ENCODE measurements around the gene TFDP2.

Gene TFDP2

DNA sequence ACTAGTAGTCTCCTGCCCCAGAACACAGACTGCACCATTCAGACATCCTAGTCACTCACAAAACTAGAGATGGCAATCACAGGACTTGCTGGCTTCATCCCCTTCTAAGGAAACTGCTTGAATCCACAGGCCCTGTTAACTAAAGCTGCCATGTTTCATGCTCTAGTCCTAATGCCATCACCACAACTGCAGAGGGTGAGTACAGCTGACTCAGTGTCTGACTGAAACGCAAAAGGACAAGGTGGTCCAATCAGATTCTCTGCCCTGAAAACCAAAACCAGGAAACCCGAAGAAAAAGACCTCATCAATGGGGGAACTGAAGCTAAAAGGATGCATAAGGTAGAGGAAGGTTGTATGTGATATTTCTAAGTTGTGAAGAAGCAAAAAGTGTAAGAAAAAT lies 25.2 kb upstream of the TFDP2 start:
- H3K79me1 ChIP-seq (ENCODE audit: low read depth, low read length) = no peaks in the 10 kb centered on the region
- no peak overlapping the region for H3K27ac ChIP-seq (replicated peaks; ENCODE audit: low read length)
- no peak overlapping the region for H3K4ac ChIP-seq (ENCODE audit: low read length)
- no peaks in the 10 kb centered on the region for H3K27me3 ChIP-seq (ENCODE audit: control insufficient read depth in 3 of 3, insufficient read depth in 3 of 3, low read depth in 1 of 3, low read length in 3 of 3)
- H3K9me3 ChIP-seq (replicated peaks in 1 of 2; ENCODE audit: control insufficient read depth in 2 of 2, insufficient read depth in 1 of 2, low read depth in 1 of 2, low read length in 2 of 2) = no peaks in the 10 kb centered on the region
- H3K14ac ChIP-seq (ENCODE audit: low read length) = no peak overlapping the region
- no peak overlapping the region for H4K8ac ChIP-seq (ENCODE audit: low read depth, low read length)
- WGBS, 2 donors (ENCODE audit: extremely low coverage in 2 of 2, insufficient read length in 2 of 2, insufficient replicate concordance in 1 of 2) = no CpG with 5 or more reads among the region's 2 CpGs
- no peak overlapping the region for H4K91ac ChIP-seq (ENCODE audit: low read depth, low read length, poor library complexity)
- H2BK15ac ChIP-seq (ENCODE audit: low read length) = no peak overlapping the region
- no peaks in the 10 kb centered on the region for H3K4me1 ChIP-seq (ENCODE audit: control insufficient read depth in 2 of 2, insufficient read depth in 1 of 2, low read depth in 1 of 2, low read length in 2 of 2)
- H3K23ac ChIP-seq (ENCODE audit: low read depth, low read length, poor library complexity) = no peak overlapping the region
- H2BK5ac ChIP-seq (ENCODE audit: low read length) = no peak overlapping the region
- no peak overlapping the region for H2BK120ac ChIP-seq (ENCODE audit: low read depth, low read length)
- peaks cover 7 to 63% of the 10 kb centered on the region in 2 donors for H3K36me3 ChIP-seq (replicated peaks in 1 of 2; ENCODE audit: control insufficient read depth in 2 of 2, insufficient read depth in 2 of 2, low read length in 2 of 2)
- no peak overlapping the region for H3K9ac ChIP-seq (ENCODE audit: low read depth, low read length, poor library complexity)
- no peak overlapping the region for H3K4me3 ChIP-seq (ENCODE audit: low read length in 2 of 2)
- DNase-seq (ENCODE audit: low spot score) = no peak
- no peak overlapping the region for H3K18ac ChIP-seq (ENCODE audit: low read length)
- no peak overlapping the region for H2AK5ac ChIP-seq (ENCODE audit: low read depth, low read length)
- no peak overlapping the region for H3K4me2 ChIP-seq (ENCODE audit: insufficient read depth, low read length, poor library complexity, severe bottlenecking)
- no peak overlapping the region for H2AFZ ChIP-seq (ENCODE audit: low read length)
- H2BK12ac ChIP-seq (ENCODE audit: low read length) = no peak overlapping the region

- Histone ChIP-seq H2AK5ac (ENCODE audit: low read depth, low read length) (no peak overlapping the region), H3K27ac (replicated peaks; ENCODE audit: low read length) (no peak overlapping the region), H3K36me3 (replicated peaks in 1 of 2; ENCODE audit: control insufficient read depth in 2 of 2, insufficient read depth in 2 of 2, low read length in 2 of 2) (peaks cover 4 to 47% of the 10 kb centered on the region in 2 donors), H2BK15ac (ENCODE audit: low read length) (no peak overlapping the region), H3K4me3 (ENCODE audit: low read length in 2 of 2) (no peak overlapping the region), H4K91ac (ENCODE audit: low read depth, low read length, poor library complexity) (no peak overlapping the region), H3K23ac (ENCODE audit: low read depth, low read length, poor library complexity) (no peak overlapping the region), H3K4ac (ENCODE audit: low read length) (no peak overlapping the region), H3K27me3 (ENCODE audit: control insufficient read depth in 3 of 3, insufficient read depth in 3 of 3, low read depth in 1 of 3, low read length in 3 of 3) (no peaks in the 10 kb centered on the region), H2AFZ (ENCODE audit: low read length) (no peak overlapping the region), H3K9me3 (replicated peaks in 1 of 2; ENCODE audit: control insufficient read depth in 2 of 2, insufficient read depth in 1 of 2, low read depth in 1 of 2, low read length in 2 of 2) (no peaks in the 10 kb centered on the region), H3K9ac (ENCODE audit: low read depth, low read length, poor library complexity) (no peak overlapping the region), H3K18ac (ENCODE audit: low read length) (no peak overlapping the region), H2BK12ac (ENCODE audit: low read length) (no peak overlapping the region), H3K4me1 (ENCODE audit: control insufficient read depth in 2 of 2, insufficient read depth in 1 of 2, low read depth in 1 of 2, low read length in 2 of 2) (peaks cover 0 to 2% of the 10 kb centered on the region in 2 donors), H3K14ac (ENCODE audit: low read length) (no peak overlapping the region), H3K4me2 (ENCODE audit: insufficient read depth, low read length, poor library complexity, severe bottlenecking) (no peak overlapping the region), H3K79me1 (ENCODE audit: low read depth, low read length) (no peaks in the 10 kb centered on the region), H4K8ac (ENCODE audit: low read depth, low read length) (no peak overlapping the region), H2BK5ac (ENCODE audit: low read length) (no peak overlapping the region), H2BK120ac (ENCODE audit: low read depth, low read length) (no peak overlapping the region)
- DNase-seq (ENCODE audit: low spot score) = no peak
- WGBS, 2 donors (ENCODE audit: extremely low coverage in 2 of 2, insufficient read length in 2 of 2, insufficient replicate concordance in 1 of 2) = no CpG with 5 or more reads among the region's 3 CpGs
Measured at GRCh38 chr3:142168514-142168913, 19.2 kb upstream of the TFDP2 start.

DNA sequence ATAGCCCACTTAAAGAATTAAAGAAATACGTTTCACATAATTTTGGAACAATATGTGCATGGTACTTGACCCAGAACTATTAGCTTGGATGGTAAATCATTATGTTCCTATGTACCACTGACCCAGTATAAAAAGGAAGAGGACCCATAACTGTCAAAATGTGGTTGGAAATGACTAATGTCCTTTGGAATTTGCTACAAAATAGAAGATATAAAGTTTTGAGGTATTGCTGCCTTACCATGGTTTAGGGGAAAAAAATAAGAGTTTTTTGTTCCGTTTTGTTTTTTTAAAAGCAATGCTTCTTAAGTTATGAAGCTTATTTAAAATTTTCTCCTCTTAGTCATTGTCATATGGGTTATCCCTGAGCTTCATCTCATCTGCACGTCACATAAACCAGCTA lies 15.8 kb upstream of the TFDP2 start:
- no peak for DNase-seq (ENCODE audit: low spot score)
- H2AK5ac ChIP-seq (ENCODE audit: low read depth, low read length) = no peak overlapping the region
- peaks cover 3 to 28% of the 10 kb centered on the region in 2 donors for H3K36me3 ChIP-seq (replicated peaks in 1 of 2; ENCODE audit: control insufficient read depth in 2 of 2, insufficient read depth in 2 of 2, low read length in 2 of 2)
- peaks cover 0 to 2% of the 10 kb centered on the region in 2 donors for H3K4me1 ChIP-seq (ENCODE audit: control insufficient read depth in 2 of 2, insufficient read depth in 1 of 2, low read depth in 1 of 2, low read length in 2 of 2)
- no peaks in the 10 kb centered on the region for H3K27me3 ChIP-seq (ENCODE audit: control insufficient read depth in 3 of 3, insufficient read depth in 3 of 3, low read depth in 1 of 3, low read length in 3 of 3)
- no peak overlapping the region for H2BK12ac ChIP-seq (ENCODE audit: low read length)
- no peak overlapping the region for H3K23ac ChIP-seq (ENCODE audit: low read depth, low read length, poor library complexity)
- H3K4me3 ChIP-seq (ENCODE audit: low read length in 2 of 2) = no peak overlapping the region
- no peak overlapping the region for H3K18ac ChIP-seq (ENCODE audit: low read length)
- H3K4ac ChIP-seq (ENCODE audit: low read length) = no peak overlapping the region
- no peak overlapping the region for H3K9ac ChIP-seq (ENCODE audit: low read depth, low read length, poor library complexity)
- no peaks in the 10 kb centered on the region for H3K79me1 ChIP-seq (ENCODE audit: low read depth, low read length)
- no CpG with 5 or more reads among the region's 3 CpGs for WGBS, 2 donors (ENCODE audit: extremely low coverage in 2 of 2, insufficient read length in 2 of 2, insufficient replicate concordance in 1 of 2)
- no peak overlapping the region for H4K91ac ChIP-seq (ENCODE audit: low read depth, low read length, poor library complexity)
- H4K8ac ChIP-seq (ENCODE audit: low read depth, low read length) = no peak overlapping the region
- no peak overlapping the region for H2BK120ac ChIP-seq (ENCODE audit: low read depth, low read length)
- H3K4me2 ChIP-seq (ENCODE audit: insufficient read depth, low read length, poor library complexity, severe bottlenecking) = no peak overlapping the region
- H2BK5ac ChIP-seq (ENCODE audit: low read length) = no peak overlapping the region
- H2BK15ac ChIP-seq (ENCODE audit: low read length) = no peak overlapping the region
- H3K9me3 ChIP-seq (replicated peaks in 1 of 2; ENCODE audit: control insufficient read depth in 2 of 2, insufficient read depth in 1 of 2, low read depth in 1 of 2, low read length in 2 of 2) = no peaks in the 10 kb centered on the region
- H2AFZ ChIP-seq (ENCODE audit: low read length) = no peak overlapping the region
- H3K14ac ChIP-seq (ENCODE audit: low read length) = no peak overlapping the region
- no peak overlapping the region for H3K27ac ChIP-seq (replicated peaks; ENCODE audit: low read length)

DNA sequence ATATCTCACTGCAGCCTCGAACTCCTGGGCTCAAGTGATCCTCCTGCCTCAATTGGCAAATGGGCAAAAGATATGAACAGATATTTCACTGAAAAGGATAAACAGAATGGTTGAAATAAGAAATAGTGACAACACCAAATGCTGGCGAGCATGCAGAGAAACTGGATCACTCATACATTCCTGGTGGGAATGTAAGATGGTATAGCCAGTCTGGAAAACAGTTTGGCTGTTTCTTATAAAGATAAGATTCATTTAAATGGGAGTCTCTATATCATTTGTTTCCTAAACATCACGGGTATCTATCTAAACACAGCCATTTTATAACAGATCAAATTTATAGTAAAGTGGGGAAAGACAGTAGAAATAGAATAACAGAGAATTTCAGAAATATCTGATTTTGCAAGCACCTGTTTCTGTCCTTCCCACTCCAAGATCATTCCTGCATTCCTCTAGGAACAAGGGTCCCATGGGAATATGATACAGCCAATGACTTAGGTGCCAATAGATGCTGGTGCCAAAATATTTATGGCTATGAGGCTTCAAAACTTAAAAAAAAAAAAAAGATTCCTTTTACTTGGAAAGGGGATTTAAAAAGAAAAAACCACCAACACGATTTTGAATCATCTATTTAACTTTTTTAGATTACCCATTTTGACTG lies 9.9 kb upstream of the TFDP2 start:
- no peaks in the 10 kb centered on the region for H3K4me1 ChIP-seq (ENCODE audit: control insufficient read depth in 2 of 2, insufficient read depth in 1 of 2, low read depth in 1 of 2, low read length in 2 of 2)
- no peaks in the 10 kb centered on the region for H3K9me3 ChIP-seq (replicated peaks in 1 of 2; ENCODE audit: control insufficient read depth in 2 of 2, insufficient read depth in 1 of 2, low read depth in 1 of 2, low read length in 2 of 2)
- no peak overlapping the region for H2BK5ac ChIP-seq (ENCODE audit: low read length)
- no peak overlapping the region for H2BK120ac ChIP-seq (ENCODE audit: low read depth, low read length)
- no peak overlapping the region for H4K8ac ChIP-seq (ENCODE audit: low read depth, low read length)
- no peak overlapping the region for H3K23ac ChIP-seq (ENCODE audit: low read depth, low read length, poor library complexity)
- no peak overlapping the region for H3K18ac ChIP-seq (ENCODE audit: low read length)
- H2BK12ac ChIP-seq (ENCODE audit: low read length) = no peak overlapping the region
- no peak overlapping the region for H3K4ac ChIP-seq (ENCODE audit: low read length)
- H3K27ac ChIP-seq (replicated peaks; ENCODE audit: low read length) = no peak overlapping the region
- no peak overlapping the region for H2BK15ac ChIP-seq (ENCODE audit: low read length)
- no CpG with 5 or more reads among the region's 4 CpGs for WGBS, 2 donors (ENCODE audit: extremely low coverage in 2 of 2, insufficient read length in 2 of 2, insufficient replicate concordance in 1 of 2)
- no peaks in the 10 kb centered on the region for H3K79me1 ChIP-seq (ENCODE audit: low read depth, low read length)
- no peak overlapping the region for H4K91ac ChIP-seq (ENCODE audit: low read depth, low read length, poor library complexity)
- peaks cover 0 to 2% of the 10 kb centered on the region in 2 donors for H3K36me3 ChIP-seq (replicated peaks in 1 of 2; ENCODE audit: control insufficient read depth in 2 of 2, insufficient read depth in 2 of 2, low read length in 2 of 2)
- H2AK5ac ChIP-seq (ENCODE audit: low read depth, low read length) = no peak overlapping the region
- H3K27me3 ChIP-seq (ENCODE audit: control insufficient read depth in 3 of 3, insufficient read depth in 3 of 3, low read depth in 1 of 3, low read length in 3 of 3) = no peaks in the 10 kb centered on the region
- no peak overlapping the region for H3K4me3 ChIP-seq (ENCODE audit: low read length in 2 of 2)
- H3K14ac ChIP-seq (ENCODE audit: low read length) = no peak overlapping the region
- H3K9ac ChIP-seq (ENCODE audit: low read depth, low read length, poor library complexity) = no peak overlapping the region
- no peak for DNase-seq (ENCODE audit: low spot score)
- H3K4me2 ChIP-seq (ENCODE audit: insufficient read depth, low read length, poor library complexity, severe bottlenecking) = no peak overlapping the region
- no peak overlapping the region for H2AFZ ChIP-seq (ENCODE audit: low read length)
